Activated gamma-delta T cell treated with Interleukin-2 at 50 U/mL for 16 hours (primary cell): Measurements from ENCODE around the gene GDPD5.
A peak's percentile ranks its signal among the peaks of the same experiment; 100 is the strongest.

Experiments
- DNase-seq: peaks from one replicate; pipeline ENCODE4 v3.0.0-alpha.2; 2020

GDPD5 gene

GRCh38 chr11:75388386-75389275 lies 137.1 kb downstream of the GDPD5 start:
- peak; percentile 62 for DNase-seq

- no peak for DNase-seq
These were observed 137.9 kb downstream of the GDPD5 start for GRCh38 chr11:75387736-75388294.

GRCh38 chr11:75386942-75387630 lies 138.7 kb downstream of the GDPD5 start:
- no peak for DNase-seq
